K562 (cell line): Measurements from ENCODE around the gene DYNLT2.
"Not testable (repeated sequence)": the region's sequence is repeated elsewhere in the genome, so short reads cannot be mapped to it uniquely, and the experiment has no call there.

Experiments used
- POLR2A ChIP-seq: fragments of 450-650 bp; conservative IDR thresholded peaks from 2 replicates; pipeline ENCODE4 v1.6.1; 2016
- ZFP1 ChIP-seq: fragments of 450-650 bp; formaldehyde crosslinking; IDR thresholded peaks from 2 replicates; pipeline ENCODE4 v1.4.0; 2020; ENCODE audit warnings: mild to moderate bottlenecking, mixed read lengths
- ZKSCAN1 ChIP-seq: fragments of 150-350 bp; IDR thresholded peaks from 2 replicates; pipeline ENCODE4 v1.6.1; 2016; ENCODE audit warnings: low read depth, low read length

DNA sequence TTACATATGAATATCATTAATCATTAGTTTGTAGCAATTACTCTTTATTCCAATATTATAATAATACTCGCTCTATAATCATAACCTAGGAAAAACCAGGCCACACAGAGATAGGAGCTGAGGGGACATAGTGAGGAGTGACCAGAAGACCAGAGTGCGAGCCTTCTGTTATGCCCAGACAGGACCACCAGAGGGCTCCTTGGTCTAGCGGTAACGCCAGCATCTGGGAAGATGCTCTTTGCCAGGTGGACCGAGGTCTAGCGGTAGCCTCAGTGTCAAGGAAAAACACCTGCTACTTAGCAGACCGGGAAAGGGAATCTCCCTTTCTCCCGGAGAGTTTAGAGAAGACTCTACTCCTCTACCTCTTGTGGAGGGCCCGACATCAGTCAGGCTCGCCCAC lies 54.3 kb downstream of the DYNLT2 start:
- not testable (repeated sequence) for TF ChIP-seq ZKSCAN1, ZFP1, POLR2A
